Stomach (tissue), 4 donors: ENCODE measurements around the gene UMAD1.

Source experiments
- EP300 ChIP-seq: sonication (generic); formaldehyde crosslinking; IDR thresholded peaks from one replicate; pipeline ENCODE4 v1.6.1; 2017; ENCODE audit warnings: antibody characterized with exemption
- POLR2A ChIP-seq, 4 donors: fragments of 450-650 bp; IDR thresholded peaks; one replicate each; pipeline ENCODE4 v1.6.1; 2016; ENCODE audit warnings: antibody characterized with exemption in 4 of 4, control low read depth in 2 of 4, mild to moderate bottlenecking in 1 of 4, moderate library complexity in 1 of 4
- POLR2AphosphoS5 ChIP-seq, 3 donors: sonication (generic); formaldehyde crosslinking; IDR thresholded peaks; one replicate each; pipeline ENCODE4 v1.6.1; 2016; ENCODE audit warnings: antibody characterized with exemption in 3 of 3
- TF ChIP-seq, protein P1 (sequence below), 7 experiments: fragments of 450-650 bp in 4 of 7; fragments of 200-600 bp in 3 of 7; sonication (generic) in 3 of 7; IDR thresholded peaks; one replicate each; pipeline ENCODE4 v1.5.1; 2016 to 2019; ENCODE audit warnings: antibody characterized with exemption in 7 of 7, control low read depth in 2 of 7, mild to moderate bottlenecking in 1 of 7

DNA sequence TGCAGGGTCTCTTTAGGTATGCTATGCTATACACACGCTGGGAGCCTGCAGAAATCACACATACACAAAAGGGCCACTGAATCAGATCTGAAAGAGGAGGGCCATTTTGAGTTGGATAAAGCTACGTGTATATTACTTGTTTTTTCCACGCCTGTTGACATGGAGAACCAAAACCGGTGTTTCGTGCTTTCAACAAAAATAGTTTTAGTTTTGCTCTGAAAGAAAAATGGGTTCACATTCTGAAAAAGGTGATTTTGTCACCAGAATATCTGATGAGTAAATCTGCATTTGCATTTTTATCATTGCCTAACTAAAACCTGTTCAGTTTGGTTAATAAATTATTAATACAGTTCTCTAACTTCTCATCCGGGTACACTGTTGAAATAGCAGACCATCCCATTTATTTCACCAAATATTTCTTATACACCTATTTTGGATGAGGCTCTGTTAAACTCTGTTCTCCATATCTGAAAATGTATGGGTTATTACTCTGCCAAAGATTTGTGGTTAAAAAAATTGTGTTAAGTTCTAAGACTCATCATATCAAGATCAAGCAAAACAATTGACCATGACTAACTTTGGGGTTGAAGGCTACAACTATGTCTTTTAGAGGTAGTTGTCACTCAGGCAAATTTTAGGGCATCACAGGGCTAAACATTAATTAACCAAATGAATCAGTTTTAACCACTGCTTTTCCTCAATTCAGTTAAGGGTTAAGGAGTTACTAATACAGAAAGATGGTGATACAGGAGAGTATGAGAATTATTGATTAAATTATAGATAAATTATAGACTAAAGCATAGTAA, 179.1 kb downstream of the UMAD1 start:
- TF ChIP-seq, protein P1, sequence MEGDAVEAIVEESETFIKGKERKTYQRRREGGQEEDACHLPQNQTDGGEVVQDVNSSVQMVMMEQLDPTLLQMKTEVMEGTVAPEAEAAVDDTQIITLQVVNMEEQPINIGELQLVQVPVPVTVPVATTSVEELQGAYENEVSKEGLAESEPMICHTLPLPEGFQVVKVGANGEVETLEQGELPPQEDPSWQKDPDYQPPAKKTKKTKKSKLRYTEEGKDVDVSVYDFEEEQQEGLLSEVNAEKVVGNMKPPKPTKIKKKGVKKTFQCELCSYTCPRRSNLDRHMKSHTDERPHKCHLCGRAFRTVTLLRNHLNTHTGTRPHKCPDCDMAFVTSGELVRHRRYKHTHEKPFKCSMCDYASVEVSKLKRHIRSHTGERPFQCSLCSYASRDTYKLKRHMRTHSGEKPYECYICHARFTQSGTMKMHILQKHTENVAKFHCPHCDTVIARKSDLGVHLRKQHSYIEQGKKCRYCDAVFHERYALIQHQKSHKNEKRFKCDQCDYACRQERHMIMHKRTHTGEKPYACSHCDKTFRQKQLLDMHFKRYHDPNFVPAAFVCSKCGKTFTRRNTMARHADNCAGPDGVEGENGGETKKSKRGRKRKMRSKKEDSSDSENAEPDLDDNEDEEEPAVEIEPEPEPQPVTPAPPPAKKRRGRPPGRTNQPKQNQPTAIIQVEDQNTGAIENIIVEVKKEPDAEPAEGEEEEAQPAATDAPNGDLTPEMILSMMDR (IDR thresholded peaks at IDR 0.05): no peak
- TF ChIP-seq POLR2A (IDR thresholded peaks at IDR 0.05): no peak
- no peak for TF ChIP-seq EP300
- no peak for TF ChIP-seq POLR2AphosphoS5 (IDR thresholded peaks at IDR 0.05)
